GM11168 (cell line): ENCODE data around the gene ASAH2.

Experiments
- in situ Hi-C: fragments of 300-500 bp; cut with MboI; formaldehyde crosslinking; loops from one replicate; pipeline ENCODE4 v1.12.0; 2022; ENCODE audit warnings: low sequenced_read_pairs; ENCODE audit not compliant: unreplicated experiment

The ASAH2 gene

DNA sequence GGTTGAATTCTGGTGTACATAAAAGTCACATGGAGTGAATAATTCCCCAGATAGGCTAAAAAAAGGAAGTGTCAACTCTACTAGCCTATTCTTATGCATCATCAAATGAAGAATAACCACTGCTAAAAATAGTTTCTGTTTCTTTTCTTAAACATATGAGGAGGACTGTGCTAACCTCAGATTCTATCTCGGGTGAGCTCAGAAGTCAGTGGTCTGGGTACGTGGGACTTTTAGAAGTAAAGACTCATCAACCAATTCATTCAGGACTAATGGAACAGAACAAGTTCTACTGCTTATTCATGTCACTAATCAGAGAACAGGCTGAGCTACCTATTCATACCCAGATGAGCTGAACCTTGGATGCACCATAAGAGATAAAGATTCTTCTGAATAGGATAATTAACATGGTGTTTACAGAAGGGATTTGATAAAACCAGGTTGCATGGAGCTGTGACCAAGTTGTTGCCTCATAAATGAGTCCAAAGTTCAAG, 9.5 kb upstream of the ASAH2 start:
- in situ Hi-C loops = no loop called here

DNA sequence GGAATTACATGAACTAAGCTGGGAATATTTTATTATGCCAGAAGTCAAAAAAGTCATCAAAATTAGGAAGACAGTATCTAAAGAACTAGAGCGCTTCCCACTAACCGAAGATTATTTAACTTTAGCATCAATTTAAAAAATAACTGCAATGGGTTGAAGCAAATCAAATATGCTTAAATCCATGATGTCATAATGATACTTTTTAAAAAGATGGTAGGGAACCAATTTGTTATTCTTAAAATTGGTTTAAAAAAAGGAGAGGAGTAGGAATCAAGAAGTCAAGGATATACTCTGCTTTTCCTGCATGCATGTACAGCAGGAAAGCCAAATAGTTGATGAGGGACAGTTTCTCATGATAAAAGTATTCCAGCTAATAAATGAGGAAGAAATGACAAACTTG, 3.2 kb upstream of the ASAH2 start:
- in situ Hi-C loops = no loop called here

DNA sequence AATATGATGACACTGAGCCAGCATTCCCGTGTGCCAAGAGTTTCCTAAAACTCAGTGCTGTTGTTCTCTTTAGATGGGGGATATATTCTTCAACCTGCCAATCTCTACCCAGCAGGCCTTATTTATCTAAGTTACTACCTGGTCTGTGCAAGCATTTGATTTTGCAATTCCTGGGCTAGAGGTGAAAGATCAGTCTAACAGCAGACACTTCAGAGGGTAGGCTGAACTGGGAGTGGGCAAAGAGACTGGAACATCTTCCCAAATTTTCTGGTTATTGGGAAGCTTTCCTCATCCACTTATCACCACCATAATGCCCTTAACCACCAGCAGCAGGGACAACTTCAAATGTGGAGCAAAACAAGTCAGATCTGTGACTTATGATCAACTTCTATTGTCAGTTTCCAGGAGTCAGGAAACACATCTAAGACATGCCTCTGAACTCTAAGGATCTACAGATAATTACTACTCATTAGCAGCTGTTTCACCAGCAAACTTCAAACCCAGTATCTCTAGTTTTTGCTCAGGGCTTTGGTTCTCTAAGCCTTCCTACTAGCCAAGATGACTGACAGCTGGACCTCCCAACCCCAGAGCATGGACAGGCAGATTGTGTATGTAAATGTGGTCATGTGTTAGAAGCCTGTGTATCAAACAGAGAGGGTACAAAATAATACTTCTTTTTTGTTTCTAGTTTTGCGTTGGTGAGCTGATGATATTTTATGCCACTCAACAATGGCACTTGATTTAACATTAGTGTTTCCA, 1.0 kb downstream of the ASAH2 start:
- in situ Hi-C loops = no loop called here

DNA sequence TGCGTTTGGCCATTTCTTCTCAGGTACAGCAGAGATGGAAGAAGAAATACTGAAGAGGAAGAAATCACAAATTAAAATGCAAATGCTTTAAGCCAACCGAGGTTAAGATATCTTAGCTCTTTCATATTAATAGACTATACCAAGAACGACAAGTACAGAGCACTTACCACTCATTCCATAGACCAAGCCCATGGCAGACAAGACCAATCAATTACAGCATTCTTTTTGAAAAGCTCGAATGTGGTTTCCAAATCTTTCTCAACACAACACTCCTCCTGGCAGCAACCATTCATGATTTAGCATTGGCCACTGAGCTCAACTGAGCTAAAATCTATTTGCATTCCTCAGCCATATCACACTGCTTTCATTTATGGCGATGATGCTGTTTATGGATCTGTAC, 2.7 kb downstream of the ASAH2 start:
- in situ Hi-C loops = loop anchor here (25.0 kb wide), 1 partner anchor 661 kb away; no protein-coding TSS in a partner anchor

DNA sequence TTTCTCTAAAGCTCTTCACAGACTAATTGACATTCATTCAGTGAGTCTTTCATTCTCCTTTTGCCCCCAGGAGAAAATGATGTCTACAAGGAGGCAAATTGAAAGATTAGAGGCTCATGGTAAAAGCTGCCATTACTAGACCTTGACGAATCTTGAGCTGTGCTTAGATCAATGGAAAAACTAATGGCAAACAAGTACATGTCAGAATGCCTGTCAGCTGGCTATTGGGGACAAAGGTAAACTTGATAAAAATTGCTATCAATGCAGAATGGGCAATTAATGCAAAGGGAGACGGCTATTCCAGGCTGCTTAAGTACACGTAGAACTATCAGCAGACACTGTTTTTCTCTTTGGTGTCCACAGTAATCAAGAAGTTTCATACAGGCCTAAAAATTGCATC, 3.3 kb downstream of the ASAH2 start:
- in situ Hi-C loops = loop anchor here (25.0 kb wide), 1 partner anchor 661 kb away; no protein-coding TSS in a partner anchor

DNA sequence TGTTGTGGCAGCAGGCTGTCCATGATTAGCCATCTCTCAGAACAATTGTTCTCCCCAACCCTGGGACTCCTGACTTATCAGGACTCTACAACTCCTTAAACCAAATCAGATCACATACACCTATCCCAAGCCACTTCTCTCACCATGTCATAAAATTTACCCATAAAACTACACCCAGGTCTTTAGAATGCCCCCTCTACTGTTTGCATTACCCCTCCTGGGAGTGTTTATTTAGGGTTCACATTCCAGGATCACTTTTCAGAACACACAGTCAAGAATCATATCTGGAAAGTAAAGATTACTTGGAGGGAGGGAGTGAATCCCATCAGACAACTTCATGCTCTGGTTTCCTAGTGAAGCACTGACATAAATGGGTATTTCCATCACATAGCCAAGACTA, 7.1 kb downstream of the ASAH2 start:
- in situ Hi-C loops = loop anchor here (25.0 kb wide), 1 partner anchor 657 kb away; no protein-coding TSS in a partner anchor

DNA sequence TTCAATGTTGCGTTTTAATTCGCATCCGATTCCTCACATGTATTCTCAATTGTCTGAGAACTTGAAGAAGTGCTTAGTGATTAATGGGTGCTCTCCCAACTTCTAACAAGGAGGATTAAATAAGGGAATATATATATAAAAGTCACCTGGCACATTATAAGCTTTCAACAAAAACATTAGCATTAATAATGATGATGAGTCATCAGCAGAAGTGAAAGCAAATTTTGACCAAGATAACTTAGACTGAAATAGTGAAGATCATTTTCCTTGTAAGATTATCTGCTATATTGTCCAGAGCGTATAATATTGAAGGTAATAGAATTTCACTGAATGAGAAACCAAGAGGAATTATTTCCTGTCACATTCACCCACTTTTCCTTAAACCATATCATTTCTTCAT, 8.5 kb downstream of the ASAH2 start:
- in situ Hi-C loops = loop anchor here (25.0 kb wide), 1 partner anchor 655 kb away; no protein-coding TSS in a partner anchor

DNA sequence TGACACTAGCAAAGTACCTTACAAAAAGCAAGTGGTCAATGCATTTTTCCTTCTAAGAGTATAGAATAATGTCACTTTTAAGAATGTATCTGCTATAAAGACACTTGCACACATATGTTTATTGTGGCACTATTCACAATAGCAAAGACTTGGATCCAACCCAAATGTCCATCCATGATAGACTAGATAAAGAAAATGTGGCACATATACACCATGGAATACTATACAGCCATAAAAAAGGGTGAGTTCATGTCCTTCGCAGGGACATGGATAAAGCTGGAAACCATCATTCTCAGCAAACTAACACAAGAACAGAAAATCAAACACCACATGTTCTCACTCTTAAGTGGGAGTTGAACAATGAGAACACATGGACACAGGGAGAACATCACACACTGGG, 9.8 kb downstream of the ASAH2 start:
- in situ Hi-C loops = loop anchor here (25.0 kb wide), 1 partner anchor 654 kb away; no protein-coding TSS in a partner anchor

DNA sequence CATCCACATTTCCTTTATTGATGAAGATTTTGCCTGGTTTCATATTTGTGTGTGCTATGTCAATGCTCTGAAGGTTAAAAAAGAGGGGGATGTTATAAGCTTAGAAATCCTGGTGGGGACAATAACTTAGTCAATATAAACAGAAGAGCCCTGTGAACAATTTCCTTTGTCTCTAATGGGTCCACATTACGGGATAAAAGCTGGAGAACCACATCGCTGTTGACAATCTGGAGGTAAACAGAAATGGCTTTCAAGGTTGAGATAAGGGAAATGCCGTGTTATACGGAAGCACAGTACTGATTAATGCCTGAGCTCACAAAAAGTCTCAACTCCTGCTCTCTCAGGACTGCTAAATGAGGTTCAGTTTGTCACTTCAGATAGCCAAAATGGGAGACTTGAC, 16.8 kb downstream of the ASAH2 start:
- in situ Hi-C loops = loop anchor here (25.0 kb wide), 1 partner anchor 647 kb away; no protein-coding TSS in a partner anchor

DNA sequence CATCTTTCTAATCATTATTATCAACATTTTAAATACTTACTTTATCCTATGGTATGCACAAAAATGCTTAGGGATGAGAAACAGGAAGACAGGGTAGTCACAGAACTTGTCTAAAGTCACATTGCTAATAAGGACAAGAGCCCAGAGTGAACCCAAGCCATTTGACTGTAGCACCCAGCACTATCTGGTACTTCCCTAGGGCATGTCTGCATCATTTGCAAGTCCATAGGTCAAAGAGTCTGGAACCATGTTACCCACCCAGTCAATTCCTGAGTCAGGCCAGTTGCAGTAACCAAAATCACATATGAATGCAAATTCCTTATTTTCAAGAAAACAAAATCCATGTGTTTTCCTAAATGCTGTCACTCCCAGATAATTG, 19.1 kb downstream of the ASAH2 start:
- in situ Hi-C loops = loop anchor here (25.0 kb wide), 1 partner anchor 645 kb away; no protein-coding TSS in a partner anchor

DNA sequence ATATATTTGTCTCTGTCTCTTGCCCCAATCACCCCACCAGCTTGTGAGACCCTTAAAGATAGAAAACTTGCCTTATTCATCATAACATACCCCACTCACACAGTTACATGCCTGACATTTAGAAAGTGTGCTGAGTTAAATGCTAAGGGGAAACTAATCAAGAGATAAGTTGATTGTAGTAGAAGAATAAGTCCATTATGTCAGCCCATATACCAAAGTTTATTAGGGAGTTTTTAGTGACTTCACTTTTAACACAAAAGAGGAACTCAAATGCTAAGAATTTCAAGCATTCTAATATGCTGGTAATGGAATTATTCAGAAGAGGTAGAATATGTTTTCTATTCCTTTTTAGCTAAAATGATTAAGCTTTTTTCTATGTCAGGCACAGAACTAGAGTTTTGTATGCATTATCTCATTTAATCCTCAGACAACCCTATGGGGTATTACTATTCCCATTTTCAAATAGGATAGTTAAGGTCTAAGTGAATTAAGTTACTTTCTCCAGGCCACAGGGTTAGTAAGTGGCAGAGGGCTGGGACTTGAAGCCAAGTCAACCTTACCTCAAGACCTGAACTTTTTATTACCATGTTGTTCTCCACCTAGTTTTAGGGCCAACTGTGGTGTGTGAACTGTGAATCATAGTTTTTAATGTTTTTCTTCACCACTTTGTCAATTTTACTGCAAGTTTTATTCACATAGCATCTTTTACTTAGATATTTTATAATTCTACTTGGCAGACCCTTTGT, 19.6 kb downstream of the ASAH2 start:
- in situ Hi-C loops = loop anchor here (25.0 kb wide), 1 partner anchor 644 kb away; no protein-coding TSS in a partner anchor

DNA sequence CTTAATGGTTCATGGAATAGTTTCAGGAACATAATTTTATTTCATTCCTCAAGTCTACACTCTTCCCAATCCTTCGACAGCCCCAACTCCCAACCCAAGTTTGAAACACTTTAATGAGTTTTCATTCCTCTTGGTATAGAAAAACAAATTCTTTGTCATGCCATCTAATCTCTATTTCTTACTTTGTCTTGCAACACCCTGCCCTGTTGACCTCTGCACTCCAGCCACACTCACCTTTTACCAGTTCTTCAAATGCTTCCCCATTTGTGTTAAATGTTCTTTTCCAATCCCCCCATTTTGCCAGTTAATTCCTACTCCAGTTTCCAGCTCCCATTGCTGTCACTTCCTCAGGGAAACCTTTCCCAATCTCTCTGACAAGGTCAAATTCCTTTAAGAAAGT, 21.9 kb downstream of the ASAH2 start:
- in situ Hi-C loops = loop anchor here (25.0 kb wide), 1 partner anchor 642 kb away; no protein-coding TSS in a partner anchor

DNA sequence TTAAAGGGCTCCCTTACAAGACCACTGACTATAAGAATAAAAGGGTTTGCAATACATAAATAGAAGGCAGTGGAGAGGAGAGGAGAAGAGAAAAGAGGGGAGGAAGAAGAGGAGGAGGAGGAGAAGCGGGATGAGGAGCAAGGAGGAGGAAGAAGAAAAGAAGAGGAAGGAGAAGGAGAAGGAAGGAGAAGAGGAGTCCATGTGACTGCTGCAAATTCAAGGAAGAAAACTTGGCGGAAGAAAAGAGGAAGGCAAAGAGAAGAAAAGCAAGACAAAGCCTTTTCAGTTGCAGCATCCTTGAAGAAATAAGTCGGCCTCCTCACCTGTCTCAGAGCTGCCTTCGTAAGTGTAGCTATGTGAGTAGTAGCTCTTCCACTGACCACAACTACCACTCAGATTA, 22.6 kb downstream of the ASAH2 start:
- in situ Hi-C loops = loop anchor here (25.0 kb wide), 1 partner anchor 641 kb away; no protein-coding TSS in a partner anchor

DNA sequence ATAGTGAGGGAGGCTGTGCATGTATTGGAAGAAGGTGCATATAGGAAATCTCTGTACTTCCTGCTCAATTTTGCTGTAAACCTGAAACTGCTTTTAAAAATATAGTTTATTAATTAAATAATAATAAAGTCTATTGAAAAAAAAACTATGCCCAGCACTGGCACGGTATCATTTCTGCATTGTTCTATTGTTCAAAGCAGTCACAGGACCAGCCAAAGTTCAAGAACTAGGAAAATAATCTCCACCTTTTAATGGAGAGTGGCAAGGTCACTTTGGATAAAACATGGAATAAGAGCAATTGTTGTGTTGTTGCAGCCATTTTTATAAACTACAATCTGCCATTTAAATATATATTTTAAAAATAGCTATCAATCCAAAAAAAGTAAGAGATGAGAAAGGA, 24.7 kb downstream of the ASAH2 start:
- in situ Hi-C loops = loop anchor here (25.0 kb wide), 1 partner anchor 639 kb away; no protein-coding TSS in a partner anchor

DNA sequence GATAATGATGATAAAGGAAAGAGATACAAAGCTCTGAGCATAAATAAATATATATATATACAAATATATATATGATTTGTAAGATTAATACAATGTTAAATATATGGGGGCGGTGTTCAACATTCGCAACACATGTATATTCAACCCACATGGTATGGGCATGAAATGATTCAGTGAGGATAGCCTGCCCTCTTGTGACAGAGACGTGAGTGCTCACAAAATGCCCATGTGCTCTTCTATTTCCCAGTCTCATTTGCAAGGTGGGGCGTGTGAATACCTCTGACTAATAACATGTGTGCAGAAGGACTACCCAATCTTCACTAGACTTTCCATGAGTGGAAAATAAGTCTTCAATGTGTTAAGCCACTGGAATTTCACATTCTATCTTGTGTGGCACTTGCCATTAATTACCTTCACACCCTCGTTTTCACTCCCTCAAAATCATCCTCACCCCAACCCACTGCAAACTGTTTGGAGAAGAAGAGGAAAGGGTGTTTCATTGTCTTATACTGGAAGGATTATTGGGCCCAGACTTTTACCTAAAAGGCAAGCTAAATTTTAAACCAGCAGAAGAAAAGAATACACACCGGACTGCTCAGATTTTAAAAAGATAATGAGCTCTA, 26.9 kb downstream of the ASAH2 start:
- in situ Hi-C loops = no loop called here

DNA sequence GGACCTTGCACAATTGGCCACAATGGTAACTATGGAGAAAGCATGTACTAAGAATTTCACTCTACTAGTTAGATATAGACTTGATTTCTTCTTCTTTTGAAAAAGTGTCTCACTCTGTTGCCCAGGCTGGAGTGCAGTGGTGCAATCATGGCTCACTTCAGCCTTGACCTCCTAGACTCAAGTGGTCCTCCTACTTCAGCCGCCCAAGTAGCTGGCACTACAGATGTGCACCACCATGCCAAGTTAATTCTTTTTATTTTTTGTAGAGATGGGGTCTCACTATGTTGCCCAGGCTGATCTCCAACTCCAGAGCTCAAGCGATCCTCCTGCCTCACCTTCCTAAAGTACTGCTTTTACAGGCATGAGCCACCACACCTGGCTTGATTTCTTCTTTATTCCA, 29.1 kb downstream of the ASAH2 start:
- in situ Hi-C loops = no loop called here

DNA sequence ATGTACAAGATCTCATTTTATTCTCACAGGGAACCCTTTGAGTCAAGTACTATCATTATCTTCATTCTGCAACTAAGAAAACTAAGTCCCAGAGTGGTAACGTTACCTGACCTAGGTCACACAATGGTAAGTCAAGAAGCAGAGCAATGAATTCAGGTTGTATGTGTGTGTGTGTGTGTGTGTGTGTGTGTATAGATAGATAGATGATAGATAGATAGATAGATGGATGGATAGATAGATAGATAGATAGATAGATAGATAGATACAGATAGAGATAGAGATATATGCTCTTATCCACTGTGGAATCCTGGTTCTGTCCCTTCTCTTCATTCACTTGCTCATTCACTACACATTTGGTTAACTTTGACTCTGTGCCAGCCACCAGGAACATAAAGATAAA, 29.8 kb downstream of the ASAH2 start:
- in situ Hi-C loops = no loop called here

DNA sequence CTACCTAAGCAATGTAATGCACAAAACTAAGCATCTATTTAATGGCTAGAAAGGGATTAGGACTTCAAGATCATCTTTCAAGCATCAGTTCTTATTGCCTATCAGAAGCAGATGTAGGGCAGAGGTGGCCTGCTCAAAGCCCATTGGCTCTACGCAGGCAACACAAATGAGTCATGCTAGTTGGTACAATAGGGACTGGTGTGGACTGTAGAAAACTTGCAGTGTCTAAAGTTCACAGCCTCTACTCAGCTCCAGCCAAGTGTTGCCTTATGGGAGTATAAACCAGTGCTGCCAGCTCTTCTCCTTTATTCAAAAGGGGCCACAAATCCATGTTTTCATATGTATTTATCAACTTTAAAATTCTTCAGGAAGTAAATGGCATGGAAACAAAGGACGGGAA, 31.7 kb downstream of the ASAH2 start:
- in situ Hi-C loops = no loop called here

DNA sequence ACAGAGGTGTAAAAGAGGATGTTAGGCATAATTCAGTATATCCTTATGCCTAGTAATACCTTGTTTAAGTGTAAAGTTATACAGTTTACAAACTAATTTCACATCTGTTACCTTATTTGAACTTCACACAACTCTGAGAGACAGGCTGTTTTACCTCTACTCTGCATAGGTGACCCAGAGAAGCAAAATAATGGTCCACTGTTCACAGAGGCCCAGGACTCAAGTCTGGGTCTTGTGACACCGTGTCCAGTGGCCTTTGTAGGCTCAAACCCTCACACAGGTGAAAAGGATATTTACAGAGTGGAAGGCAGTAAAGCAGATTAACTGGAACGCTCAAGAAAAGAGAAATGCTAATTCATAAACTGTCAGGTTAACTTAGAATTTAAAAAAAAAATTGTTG, 32.1 kb downstream of the ASAH2 start:
- in situ Hi-C loops = no loop called here

DNA sequence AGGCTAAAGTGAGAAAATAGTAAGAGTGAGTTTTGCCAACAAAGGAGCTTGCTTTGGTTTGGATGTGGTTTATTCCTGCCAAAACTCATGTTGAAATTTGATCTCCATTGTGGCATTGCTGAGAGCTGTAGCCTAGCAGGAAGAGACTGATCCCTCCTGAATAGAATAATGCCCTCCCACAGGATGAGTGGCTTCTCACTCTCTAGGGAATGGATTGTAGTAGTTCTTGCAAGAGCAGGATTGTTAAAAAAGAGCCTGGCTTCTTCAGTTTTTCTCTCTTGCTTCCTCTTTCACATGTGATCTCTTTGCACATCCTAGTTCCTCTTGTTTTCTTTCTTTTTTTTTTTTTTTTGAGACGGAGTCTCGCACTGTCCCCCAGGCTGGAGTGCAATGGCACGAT, 34.4 kb downstream of the ASAH2 start:
- in situ Hi-C loops = no loop called here

DNA sequence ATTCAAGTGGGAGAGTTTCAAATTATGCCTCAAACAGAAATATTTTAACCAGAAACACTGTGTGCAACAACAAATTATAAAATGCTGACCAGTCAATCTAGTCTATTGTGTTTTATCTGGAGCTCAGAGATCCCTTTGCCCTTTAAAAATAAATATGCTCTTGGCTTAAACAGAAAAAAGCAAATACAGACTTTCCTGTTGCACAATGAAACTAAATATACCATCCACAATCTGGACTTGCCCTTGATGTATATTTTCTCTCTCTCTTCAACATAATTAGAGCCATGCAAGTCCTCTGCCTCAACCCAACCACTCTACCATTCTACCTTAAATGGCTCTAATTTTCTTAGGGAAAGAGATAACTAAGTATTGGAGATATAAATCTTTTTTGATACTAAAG, 34.9 kb downstream of the ASAH2 start:
- in situ Hi-C loops = no loop called here
